OCI-LY7 (cell line): ENCODE measurements around the gene VWF. TPM values are rescaled to one million over a fixed set of nuclear protein-coding genes. Genes with fewer than 3 reads are reported as not detected.

ENCODE experiments used
- BruUV-seq: library from RNA; stranded (reverse); fragments of 400-500 nt; replicated peaks from 2 replicates; lab custom pipeline; 2021; lab: Mats Ljungman, UMichigan
- CTCF ChIA-PET: fragments of 300-600 bp; sonication (Branson Sonifier 250); formaldehyde crosslinking; loops from one replicate; lab custom pipeline; 2022; ENCODE audit warnings: antibody characterized with exemption; ENCODE audit not compliant: unreplicated experiment; lab: Charles Lee
- POLR2A ChIA-PET: fragments of 300-600 bp; sonication (Branson Sonifier 250); formaldehyde crosslinking; loops from one replicate; lab custom pipeline; 2022; ENCODE audit warnings: antibody characterized with exemption; lab: Charles Lee
- DNase-seq: peaks from one replicate; pipeline ENCODE4 v3.0.0-alpha.2; 2015; ENCODE audit warnings: low spot score
- H2AFZ ChIP-seq: fragments of 200-600 bp; sonication (generic), shearing (Covaris generic); 2 replicates; pipeline ENCODE4 v1.6.1; 2014; ENCODE audit warnings: mild to moderate bottlenecking, antibody characterized with exemption, low read length, moderate library complexity
- H3K27ac ChIP-seq: fragments of 200-600 bp; sonication (generic); 2 replicates; pipeline ENCODE4 v1.5.1; 2014; ENCODE audit warnings: mixed run types, low read depth, mild to moderate bottlenecking, moderate library complexity, low read length, inconsistent platforms; ENCODE audit not compliant: poor library complexity, severe bottlenecking
- H3K36me3 ChIP-seq: fragments of 200-600 bp; sonication (generic); 2 replicates; pipeline ENCODE4 v1.6.1; 2014; ENCODE audit warnings: mild to moderate bottlenecking, antibody characterized with exemption, low read length, moderate library complexity, mixed read lengths; ENCODE audit not compliant: insufficient read depth
- H3K4me1 ChIP-seq: fragments of 200-600 bp; sonication (generic); 2 replicates; pipeline ENCODE4 v1.5.1; 2014; ENCODE audit warnings: mild to moderate bottlenecking, low read length; ENCODE audit not compliant: insufficient read depth, poor library complexity, severe bottlenecking
- H3K4me2 ChIP-seq: fragments of 200-600 bp; sonication (generic); 2 replicates; pipeline ENCODE4 v1.6.1; 2014; ENCODE audit warnings: mild to moderate bottlenecking, low read length
- H3K4me3 ChIP-seq: fragments of 200-600 bp; sonication (generic); 2 replicates; pipeline ENCODE4 v1.5.1; 2014; ENCODE audit warnings: mild to moderate bottlenecking, low read depth, low read length; ENCODE audit not compliant: poor library complexity, severe bottlenecking
- H3K79me2 ChIP-seq: fragments of 200-600 bp; sonication (generic); 2 replicates; pipeline ENCODE4 v1.6.1; 2016; ENCODE audit warnings: low read depth, mild to moderate bottlenecking, low read length, moderate library complexity, mixed read lengths; ENCODE audit not compliant: insufficient read depth
- H3K9me2 ChIP-seq: fragments of 200-600 bp; sonication (generic); 2 replicates; pipeline ENCODE4 v1.6.1; 2016; ENCODE audit warnings: mild to moderate bottlenecking, low read length, mixed read lengths; ENCODE audit not compliant: insufficient read depth
- H3K9me3 ChIP-seq: fragments of 200-600 bp; sonication (generic); 2 replicates; pipeline ENCODE4 v1.6.1; 2014; ENCODE audit warnings: mild to moderate bottlenecking, mixed run types, low read length, mixed read lengths
- H4K20me1 ChIP-seq: fragments of 200-600 bp; sonication (generic); 2 replicates; pipeline ENCODE4 v1.6.1; 2014; ENCODE audit warnings: mild to moderate bottlenecking, antibody characterized with exemption, low read length, moderate library complexity, mixed read lengths; ENCODE audit not compliant: insufficient read depth
- EZH2phosphoT487 ChIP-seq: fragments of 200-600 bp; sonication (generic); IDR thresholded peaks from 2 replicates; pipeline ENCODE4 v1.6.1; 2018; ENCODE audit warnings: low read depth, borderline replicate concordance, mild to moderate bottlenecking, mixed run types, antibody characterized with exemption, low read length, moderate library complexity, mixed read lengths
- intact Hi-C: fragments of 100-400 bp; cut with micrococcal nuclease; formaldehyde crosslinking; loops from one replicate; pipeline ENCODE4 v1.10.0; 2022; ENCODE audit not compliant: unreplicated experiment
- total RNA-seq, 2 experiments: library from RNA; depleted of rRNA in 1 of 2; stranded (reverse); fragments of >200 nt in 1 of 2; shearing (Covaris generic) in 1 of 2; gene quantifications; 2 replicates each; pipeline ENCODE4 v1.2.3, GENCODE V29; 2014 to 2022
- TF ChIP-seq, protein P1 (sequence below): fragments of 200-600 bp; sonication (generic); conservative IDR thresholded peaks from 2 replicates; pipeline ENCODE4 v1.5.1; 2014; ENCODE audit warnings: mild to moderate bottlenecking, antibody characterized with exemption, low read length, moderate library complexity, mixed read lengths

Gene VWF
- total RNA-seq, 2 experiments from 2014 or later, result 0.32 TPM; not detected in 1

GRCh38 chr12:6140651-6141447 is 16.4 kb upstream of the VWF start:
- no peak overlapping the region for H3K4me3 ChIP-seq

GRCh38 chr12:6135071-6135470 is 10.6 kb upstream of the VWF start:
- Histone ChIP-seq H3K4me3 (no peak overlapping the region), H3K9me3 (no peaks in the 10 kb centered on the region), H3K79me2 (no peaks in the 10 kb centered on the region), H3K36me3 (no peaks in the 10 kb centered on the region), H3K4me1 (no peaks in the 10 kb centered on the region), H2AFZ (no peak overlapping the region), H3K4me2 (no peak overlapping the region), H4K20me1 (no peaks in the 10 kb centered on the region), H3K9me2 (no peaks in the 10 kb centered on the region), H3K27ac (no peak overlapping the region)
- POLR2A ChIA-PET, result interaction anchor here (0.6 to 0.7 kb wide), 2 partner anchors 39 to 1006 kb away, joined by 3 to 6 read pairs; no protein-coding TSS in a partner anchor
- DNase-seq, result no peak
- no TSS peak for BruUV-seq
- intact Hi-C loops, result no loop called here
- CTCF ChIA-PET, result no interaction called here
- TF ChIP-seq, protein P1, sequence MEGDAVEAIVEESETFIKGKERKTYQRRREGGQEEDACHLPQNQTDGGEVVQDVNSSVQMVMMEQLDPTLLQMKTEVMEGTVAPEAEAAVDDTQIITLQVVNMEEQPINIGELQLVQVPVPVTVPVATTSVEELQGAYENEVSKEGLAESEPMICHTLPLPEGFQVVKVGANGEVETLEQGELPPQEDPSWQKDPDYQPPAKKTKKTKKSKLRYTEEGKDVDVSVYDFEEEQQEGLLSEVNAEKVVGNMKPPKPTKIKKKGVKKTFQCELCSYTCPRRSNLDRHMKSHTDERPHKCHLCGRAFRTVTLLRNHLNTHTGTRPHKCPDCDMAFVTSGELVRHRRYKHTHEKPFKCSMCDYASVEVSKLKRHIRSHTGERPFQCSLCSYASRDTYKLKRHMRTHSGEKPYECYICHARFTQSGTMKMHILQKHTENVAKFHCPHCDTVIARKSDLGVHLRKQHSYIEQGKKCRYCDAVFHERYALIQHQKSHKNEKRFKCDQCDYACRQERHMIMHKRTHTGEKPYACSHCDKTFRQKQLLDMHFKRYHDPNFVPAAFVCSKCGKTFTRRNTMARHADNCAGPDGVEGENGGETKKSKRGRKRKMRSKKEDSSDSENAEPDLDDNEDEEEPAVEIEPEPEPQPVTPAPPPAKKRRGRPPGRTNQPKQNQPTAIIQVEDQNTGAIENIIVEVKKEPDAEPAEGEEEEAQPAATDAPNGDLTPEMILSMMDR, result no peak
- TF ChIP-seq EZH2phosphoT487, result no peak

More at GRCh38 chr12:6140651-6141447, 16.4 kb upstream of the VWF start:
- TF ChIP-seq, protein P1, result no peak
- no peak for TF ChIP-seq EZH2phosphoT487
- H3K79me2 ChIP-seq, result no peaks in the 10 kb centered on the region
- no peaks in the 10 kb centered on the region for H3K36me3 ChIP-seq
- H3K4me2 ChIP-seq, result peak overlapping the region; percentile 23
- CTCF ChIA-PET, result interaction anchor here (1.0 kb wide), 1 partner anchor 139 kb away, joined by 3 read pairs; no protein-coding TSS in a partner anchor
- H3K9me3 ChIP-seq, result no peaks in the 10 kb centered on the region
- no peak overlapping the region for H3K27ac ChIP-seq
- POLR2A ChIA-PET, result interaction anchor here (0.6 to 2.0 kb wide), 5 partner anchors 10 to 28 kb away, joined by 3 to 7 read pairs (median 3); no protein-coding TSS in a partner anchor
- DNase-seq, result peak; percentile 50
- peak overlapping the region; percentile 84 for H2AFZ ChIP-seq
- H3K9me2 ChIP-seq, result no peaks in the 10 kb centered on the region
- BruUV-seq, result no TSS peak
- intact Hi-C loops, result no loop called here
- H4K20me1 ChIP-seq, result no peaks in the 10 kb centered on the region
- H3K4me1 ChIP-seq, result peaks cover 13% of the 10 kb centered on the region

DNA sequence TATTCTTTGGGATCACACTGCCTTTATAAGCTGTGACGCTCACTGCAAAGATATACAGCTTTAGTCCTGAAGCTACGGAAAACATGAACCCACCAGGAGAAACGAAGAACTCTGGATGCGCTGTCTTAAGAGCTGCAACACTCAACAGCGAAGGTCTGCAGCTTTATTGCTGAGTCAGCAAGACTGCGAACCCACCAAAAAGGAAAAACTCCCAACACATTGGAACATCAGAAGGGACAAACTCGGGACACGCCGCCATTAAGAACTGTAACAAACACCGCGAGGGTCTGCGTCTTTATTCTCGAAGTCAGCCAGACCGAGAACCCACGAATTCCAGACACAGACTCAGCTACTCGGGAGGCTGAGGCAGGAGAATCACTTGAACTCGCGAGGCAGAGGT is 9.2 kb upstream of the VWF start:
- H3K4me2 ChIP-seq, result no peak overlapping the region
- H3K9me2 ChIP-seq, result no peaks in the 10 kb centered on the region
- no TSS peak for BruUV-seq
- H3K9me3 ChIP-seq, result no peaks in the 10 kb centered on the region
- ChIA-PET POLR2A (no interaction called here), CTCF (no interaction called here)
- no peak overlapping the region for H3K27ac ChIP-seq
- H3K36me3 ChIP-seq, result no peaks in the 10 kb centered on the region
- TF ChIP-seq, protein P1, result no peak
- no peak for TF ChIP-seq EZH2phosphoT487
- intact Hi-C loops, result no loop called here
- H3K4me1 ChIP-seq, result no peaks in the 10 kb centered on the region
- H3K79me2 ChIP-seq, result no peaks in the 10 kb centered on the region
- no peak for DNase-seq
- no peak overlapping the region for H2AFZ ChIP-seq
- H4K20me1 ChIP-seq, result no peaks in the 10 kb centered on the region
- no peak overlapping the region for H3K4me3 ChIP-seq
